K562 (cell line): Measurements from ENCODE around the gene CCNC.

ENCODE experiments used
- CEBPZ ChIP-seq: fragments of 150-350 bp; IDR thresholded peaks from 2 replicates; pipeline ENCODE4 v1.6.1; 2014; ENCODE audit warnings: low read depth, mild to moderate bottlenecking, low read length, borderline replicate concordance
- NR2F6 ChIP-seq: fragments of 450-650 bp; formaldehyde crosslinking; IDR thresholded peaks from 2 replicates; pipeline ENCODE4 v1.4.0; 2020; ENCODE audit warnings: mild to moderate bottlenecking
- ZNF232 ChIP-seq: sonication (generic); formaldehyde crosslinking; IDR thresholded peaks from 2 replicates; pipeline ENCODE4 v1.8.0; 2022; ENCODE audit warnings: mild to moderate bottlenecking, missing genetic modification reagents
- ZNF263 ChIP-seq: sonication (generic); formaldehyde crosslinking; IDR thresholded peaks from 2 replicates; pipeline ENCODE4 v1.8.0; 2022; ENCODE audit warnings: mild to moderate bottlenecking, missing genetic modification reagents, borderline replicate concordance
- ZNF436 ChIP-seq: fragments of 250-450, 450-650 bp; sonication (Bioruptor Pico); formaldehyde crosslinking; IDR thresholded peaks from 2 replicates; pipeline ENCODE4 v1.7.0; 2020; ENCODE audit warnings: mild to moderate bottlenecking

DNA sequence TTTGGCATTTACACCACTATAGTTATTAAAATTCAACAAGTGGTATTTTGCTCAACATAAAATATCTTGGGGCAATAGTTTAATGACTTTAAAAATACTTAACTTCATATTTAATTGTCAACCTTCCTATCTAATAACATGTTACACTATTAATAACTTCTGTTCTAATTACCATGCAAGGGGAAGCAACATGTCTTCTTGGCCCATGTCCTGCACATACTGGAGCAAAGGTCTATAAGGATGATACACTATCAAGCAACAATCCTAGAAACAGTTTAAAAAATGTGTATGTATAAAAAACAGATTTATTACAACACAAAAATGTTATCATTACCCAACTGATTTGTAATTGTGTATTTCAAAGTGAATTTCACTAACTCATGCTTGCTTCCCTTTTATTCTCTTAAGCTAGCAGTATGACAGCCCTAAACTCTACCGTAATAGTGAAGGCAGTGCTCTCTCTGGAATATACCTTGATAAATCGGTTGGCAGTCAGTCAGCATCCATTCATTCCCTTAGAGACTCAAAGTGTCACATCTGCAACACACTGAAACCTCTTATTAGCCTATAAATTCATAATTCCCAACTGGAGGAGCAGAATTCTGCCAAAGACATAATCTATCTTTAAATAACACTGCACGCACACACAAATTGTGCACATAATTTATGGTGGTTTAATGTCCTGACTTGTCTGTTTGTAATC, 18.3 kb downstream of the CCNC start:
- TF ChIP-seq ZNF436 (no peak), CEBPZ (no peak), NR2F6 (no peak), ZNF263 (CRISPR knock-in tag) (no peak), ZNF232 (CRISPR knock-in tag) (no peak)
